NT2/D1 (cell line): ENCODE measurements around the gene KLF7.

ENCODE experiments used
- SUZ12 ChIP-seq: IDR thresholded peaks from 2 replicates; pipeline ENCODE4 v1.6.1; 2011; ENCODE audit not compliant: insufficient read length, insufficient read depth; ENCODE audit errors: extremely low read depth
- YY1 ChIP-seq: IDR thresholded peaks from 2 replicates; pipeline ENCODE4 v1.6.1; 2011; ENCODE audit not compliant: insufficient read length, insufficient read depth

- no peak for TF ChIP-seq YY1
- no peak for TF ChIP-seq SUZ12
Measured at GRCh38 chr2:207173641-207174040, 7.9 kb upstream of the KLF7 start.
